GM23338 (cell line): ENCODE results near the gene PTPN6. TPM values are rescaled to one million over a fixed set of nuclear protein-coding genes. Genes with fewer than 3 reads are reported as not detected.

Experiments
- ATAC-seq: fragments of 200-7000 bp; cut with Tn5 transposase; 3 replicates; pipeline ENCODE4 v1.9.1; 2020
- DNase-seq: peaks from one replicate; pipeline ENCODE4 v3.0.0-alpha.2; 2015; ENCODE audit warnings: low spot score
- H2AFZ ChIP-seq: fragments of 200-600 bp; sonication (generic); 2 replicates; pipeline ENCODE4 v1.8.0; 2016; ENCODE audit warnings: antibody characterized with exemption, mild to moderate bottlenecking, moderate library complexity
- H3F3A ChIP-seq: fragments of 200-600 bp; sonication (generic); replicated peaks from 2 replicates; pipeline ENCODE4 v1.8.0; 2017; ENCODE audit warnings: antibody characterized with exemption, mixed run types, low read depth
- H3K27ac ChIP-seq: fragments of 200-600 bp; sonication (generic); 2 replicates; pipeline ENCODE4 v1.6.1; 2016; ENCODE audit warnings: low read depth
- H3K27me3 ChIP-seq: fragments of 200-600 bp; sonication (generic); 2 replicates; pipeline ENCODE4 v1.8.0; 2016; ENCODE audit warnings: mild to moderate bottlenecking, mixed run types, moderate library complexity; ENCODE audit not compliant: insufficient read depth
- H3K36me3 ChIP-seq: fragments of 200-600 bp; sonication (generic); 2 replicates; pipeline ENCODE4 v1.8.0; 2016; ENCODE audit warnings: mild to moderate bottlenecking; ENCODE audit not compliant: insufficient read depth
- H3K4me1 ChIP-seq: fragments of 200-600 bp; sonication (generic); 2 replicates; pipeline ENCODE4 v1.8.0; 2016; ENCODE audit warnings: mild to moderate bottlenecking, moderate library complexity; ENCODE audit not compliant: insufficient read depth
- H3K4me2 ChIP-seq: fragments of 200-600 bp; sonication (generic); 2 replicates; pipeline ENCODE4 v1.7.1; 2017; ENCODE audit warnings: mixed run types
- H3K4me3 ChIP-seq: fragments of 200-600 bp; sonication (generic); 2 replicates; pipeline ENCODE4 v1.6.1; 2016; ENCODE audit warnings: mixed run types
- H3K79me2 ChIP-seq: fragments of 200-600 bp; sonication (generic); replicated peaks from 2 replicates; pipeline ENCODE4 v1.8.0; 2017; ENCODE audit warnings: mild to moderate bottlenecking; ENCODE audit not compliant: insufficient read depth
- H3K9me2 ChIP-seq: fragments of 200-600 bp; sonication (generic); 2 replicates; pipeline ENCODE4 v1.8.0; 2017; ENCODE audit not compliant: insufficient read depth
- H4K20me1 ChIP-seq: fragments of 200-600 bp; sonication (generic); replicated peaks from 2 replicates; pipeline ENCODE4 v1.8.0; 2017; ENCODE audit warnings: mild to moderate bottlenecking; ENCODE audit not compliant: insufficient read depth
- H3K27ac Mint-ChIP-seq: 2 replicates; pipeline ENCODE4 v1.8.0; 2020; ENCODE audit warnings: inconsistent platforms, mild to moderate bottlenecking, moderate library complexity, mixed read lengths
- H3K27me3 Mint-ChIP-seq: 3 replicates; pipeline ENCODE4 v1.8.0; 2022; ENCODE audit warnings: low read depth, mild to moderate bottlenecking, moderate library complexity, mixed read lengths, inconsistent platforms; ENCODE audit not compliant: insufficient read depth, poor library complexity
- H3K36me3 Mint-ChIP-seq: 3 replicates; pipeline ENCODE4 v1.8.0; 2021; ENCODE audit warnings: low read depth, mild to moderate bottlenecking, inconsistent platforms, moderate library complexity, mixed read lengths
- H3K4me1 Mint-ChIP-seq: 3 replicates; pipeline ENCODE4 v1.8.0; 2020; ENCODE audit warnings: mild to moderate bottlenecking, inconsistent platforms, mixed read lengths
- H3K4me3 Mint-ChIP-seq: 3 replicates; pipeline ENCODE4 v1.8.0; 2021; ENCODE audit warnings: moderate library complexity, mild to moderate bottlenecking, inconsistent platforms, mixed read lengths
- H3K9me3 Mint-ChIP-seq: 3 replicates; pipeline ENCODE4 v1.8.0; 2020; ENCODE audit warnings: moderate library complexity, mild to moderate bottlenecking, inconsistent platforms, mixed read lengths
- CREB1 ChIP-seq: fragments of 250-450 bp; sonication (Bioruptor Pico); IDR thresholded peaks from 2 replicates; pipeline ENCODE4 v1.5.0; 2020; ENCODE audit warnings: low read depth, mild to moderate bottlenecking, moderate library complexity
- EZH2 ChIP-seq: fragments of 200-600 bp; sonication (generic); IDR thresholded peaks from one replicate; pipeline ENCODE4 v1.8.0; 2017; ENCODE audit warnings: antibody characterized with exemption, mild to moderate bottlenecking, low read depth; ENCODE audit not compliant: unreplicated experiment
- EZH2phosphoT487 ChIP-seq: fragments of 200-600 bp; sonication (generic); IDR thresholded peaks from one replicate; pipeline ENCODE4 v1.8.1; 2018; ENCODE audit warnings: antibody characterized with exemption; ENCODE audit not compliant: unreplicated experiment
- JUNB ChIP-seq: IDR thresholded peaks from one replicate; pipeline ENCODE4 v1.6.1; 2016; ENCODE audit warnings: antibody characterized with exemption; ENCODE audit not compliant: unreplicated experiment
- NANOG ChIP-seq: IDR thresholded peaks from 2 replicates; pipeline ENCODE4 v1.6.1; 2016; ENCODE audit warnings: antibody characterized with exemption, borderline replicate concordance
- POLR2AphosphoS5 ChIP-seq: IDR thresholded peaks from 2 replicates; pipeline ENCODE4 v1.6.1; 2016; ENCODE audit warnings: antibody characterized with exemption, low read depth
- STAT1 ChIP-seq: IDR thresholded peaks from one replicate; pipeline ENCODE4 v1.6.1; 2016; ENCODE audit warnings: antibody characterized with exemption; ENCODE audit not compliant: unreplicated experiment
- ZNF114 ChIP-seq: fragments of 250-450 bp; sonication (Bioruptor Pico); IDR thresholded peaks from 2 replicates; pipeline ENCODE4 v1.5.0; 2020; ENCODE audit warnings: mild to moderate bottlenecking, moderate library complexity
- ZNF331 ChIP-seq: fragments of 250-450 bp; sonication (Bioruptor Pico); IDR thresholded peaks from 2 replicates; pipeline ENCODE4 v1.5.0; 2020; ENCODE audit warnings: low read depth, mild to moderate bottlenecking, moderate library complexity
- polyA plus RNA-seq: library from polyadenylated mRNA; unstranded; fragments of >200 nt; fragmentation: Nextera tagmentation; extraction: Ambion mirVana; gene quantifications from 2 replicates; pipeline ENCODE4 v1.2.1, GENCODE V29; 2016
- total RNA-seq: library from RNA; depleted of rRNA; stranded (reverse); fragments of >200 nt; shearing (Covaris generic); gene quantifications from 2 replicates; pipeline ENCODE4 v1.2.3, GENCODE V29; 2014
- TF ChIP-seq, protein P1 (sequence below), 2 experiments: fragments of 200-600 bp in 1 of 2; sonication (generic) in 1 of 2; conservative IDR thresholded peaks; 2 replicates each; pipeline versions ENCODE4 v1.5.1 to v1.6.1; 2016 to 2017; ENCODE audit warnings: antibody characterized with exemption in 2 of 2, low read depth in 2 of 2, mild to moderate bottlenecking in 2 of 2, moderate library complexity in 1 of 2
- TF ChIP-seq, protein P2 (sequence below): IDR thresholded peaks from one replicate; pipeline ENCODE4 v1.6.1; 2018; ENCODE audit warnings: antibody characterized with exemption; ENCODE audit not compliant: unreplicated experiment
- TF ChIP-seq, protein P3 (sequence below): IDR thresholded peaks from 2 replicates; pipeline ENCODE4 v1.6.1; 2016; ENCODE audit warnings: antibody characterized with exemption
- TF ChIP-seq, protein P4 (sequence below): fragments of 250-450 bp; sonication (Bioruptor Pico); IDR thresholded peaks from 2 replicates; pipeline ENCODE4 v1.5.0; 2020; ENCODE audit warnings: mild to moderate bottlenecking, moderate library complexity

PTPN6 gene
- total and polyA plus RNA-seq, 2 experiments from 2014 or later, result 25.3 to 35.4 TPM

DNA sequence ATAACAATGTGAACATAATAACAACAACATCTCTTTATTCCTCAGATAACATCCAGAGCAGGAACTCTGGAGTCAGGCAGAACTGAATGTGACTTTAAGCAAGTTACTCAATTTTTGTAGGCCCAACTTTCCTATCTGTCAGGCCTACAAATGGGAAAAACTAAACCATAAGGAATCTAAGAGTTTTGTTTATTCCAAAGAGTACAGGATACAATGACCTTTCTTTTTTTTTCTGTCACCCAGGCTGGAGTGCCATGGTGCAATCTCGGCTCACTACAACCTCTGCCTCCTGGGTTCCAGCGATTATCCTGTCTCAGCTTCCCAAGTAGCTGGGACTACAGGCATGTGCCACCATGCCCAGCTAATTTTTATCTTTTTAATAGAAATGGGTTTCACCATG is 57.7 kb downstream of the PTPN6 start:
- Histone ChIP-seq H3K27me3 (no peaks in the 10 kb centered on the region), H3K36me3 (no peaks in the 10 kb centered on the region; the same call in 1 of the 2 replicates), H3K4me2 (no peak overlapping the region), H3K27ac (no peak overlapping the region), H3K79me2 (peaks cover 31% of the 10 kb centered on the region; the same call in 1 of the 2 replicates), H2AFZ (no peak overlapping the region), H3K9me2 (no peaks in the 10 kb centered on the region), H3K4me1 (no peaks in the 10 kb centered on the region), H3K4me3 (no peak overlapping the region), H3F3A (no peaks in the 10 kb centered on the region), H4K20me1 (peaks cover 25% of the 10 kb centered on the region; the same call in 1 of the 2 replicates)
- H3K36me3 Mint-ChIP-seq, result peaks cover 3% of the 10 kb centered on the region; the same call in 1 of the 3 replicates
- H3K9me3 Mint-ChIP-seq, result no peaks in the 10 kb centered on the region
- no peaks in the 10 kb centered on the region for H3K27me3 Mint-ChIP-seq
- no peak for DNase-seq
- ATAC-seq, result no peak
- H3K4me3 Mint-ChIP-seq, result no peak overlapping the region
- peaks cover 5% of the 10 kb centered on the region; the same call in 1 of the 3 replicates for H3K4me1 Mint-ChIP-seq
- no peak overlapping the region for H3K27ac Mint-ChIP-seq
- TF ChIP-seq CREB1 (CRISPR knock-in tag) (no peak), ZNF331 (CRISPR knock-in tag) (no peak), ZNF114 (no peak), NANOG (no peak), EZH2 (no peak), POLR2AphosphoS5 (no peak), STAT1 (no peak), EZH2phosphoT487 (no peak), JUNB (no peak)
- TF ChIP-seq, protein P1, sequence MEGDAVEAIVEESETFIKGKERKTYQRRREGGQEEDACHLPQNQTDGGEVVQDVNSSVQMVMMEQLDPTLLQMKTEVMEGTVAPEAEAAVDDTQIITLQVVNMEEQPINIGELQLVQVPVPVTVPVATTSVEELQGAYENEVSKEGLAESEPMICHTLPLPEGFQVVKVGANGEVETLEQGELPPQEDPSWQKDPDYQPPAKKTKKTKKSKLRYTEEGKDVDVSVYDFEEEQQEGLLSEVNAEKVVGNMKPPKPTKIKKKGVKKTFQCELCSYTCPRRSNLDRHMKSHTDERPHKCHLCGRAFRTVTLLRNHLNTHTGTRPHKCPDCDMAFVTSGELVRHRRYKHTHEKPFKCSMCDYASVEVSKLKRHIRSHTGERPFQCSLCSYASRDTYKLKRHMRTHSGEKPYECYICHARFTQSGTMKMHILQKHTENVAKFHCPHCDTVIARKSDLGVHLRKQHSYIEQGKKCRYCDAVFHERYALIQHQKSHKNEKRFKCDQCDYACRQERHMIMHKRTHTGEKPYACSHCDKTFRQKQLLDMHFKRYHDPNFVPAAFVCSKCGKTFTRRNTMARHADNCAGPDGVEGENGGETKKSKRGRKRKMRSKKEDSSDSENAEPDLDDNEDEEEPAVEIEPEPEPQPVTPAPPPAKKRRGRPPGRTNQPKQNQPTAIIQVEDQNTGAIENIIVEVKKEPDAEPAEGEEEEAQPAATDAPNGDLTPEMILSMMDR (conservative IDR thresholded peaks at IDR 0.05; ENCODE audit: low read depth in 2 of 2), result no peak
- TF ChIP-seq, protein P2, sequence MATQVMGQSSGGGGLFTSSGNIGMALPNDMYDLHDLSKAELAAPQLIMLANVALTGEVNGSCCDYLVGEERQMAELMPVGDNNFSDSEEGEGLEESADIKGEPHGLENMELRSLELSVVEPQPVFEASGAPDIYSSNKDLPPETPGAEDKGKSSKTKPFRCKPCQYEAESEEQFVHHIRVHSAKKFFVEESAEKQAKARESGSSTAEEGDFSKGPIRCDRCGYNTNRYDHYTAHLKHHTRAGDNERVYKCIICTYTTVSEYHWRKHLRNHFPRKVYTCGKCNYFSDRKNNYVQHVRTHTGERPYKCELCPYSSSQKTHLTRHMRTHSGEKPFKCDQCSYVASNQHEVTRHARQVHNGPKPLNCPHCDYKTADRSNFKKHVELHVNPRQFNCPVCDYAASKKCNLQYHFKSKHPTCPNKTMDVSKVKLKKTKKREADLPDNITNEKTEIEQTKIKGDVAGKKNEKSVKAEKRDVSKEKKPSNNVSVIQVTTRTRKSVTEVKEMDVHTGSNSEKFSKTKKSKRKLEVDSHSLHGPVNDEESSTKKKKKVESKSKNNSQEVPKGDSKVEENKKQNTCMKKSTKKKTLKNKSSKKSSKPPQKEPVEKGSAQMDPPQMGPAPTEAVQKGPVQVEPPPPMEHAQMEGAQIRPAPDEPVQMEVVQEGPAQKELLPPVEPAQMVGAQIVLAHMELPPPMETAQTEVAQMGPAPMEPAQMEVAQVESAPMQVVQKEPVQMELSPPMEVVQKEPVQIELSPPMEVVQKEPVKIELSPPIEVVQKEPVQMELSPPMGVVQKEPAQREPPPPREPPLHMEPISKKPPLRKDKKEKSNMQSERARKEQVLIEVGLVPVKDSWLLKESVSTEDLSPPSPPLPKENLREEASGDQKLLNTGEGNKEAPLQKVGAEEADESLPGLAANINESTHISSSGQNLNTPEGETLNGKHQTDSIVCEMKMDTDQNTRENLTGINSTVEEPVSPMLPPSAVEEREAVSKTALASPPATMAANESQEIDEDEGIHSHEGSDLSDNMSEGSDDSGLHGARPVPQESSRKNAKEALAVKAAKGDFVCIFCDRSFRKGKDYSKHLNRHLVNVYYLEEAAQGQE, result no peak
- TF ChIP-seq, protein P3, sequence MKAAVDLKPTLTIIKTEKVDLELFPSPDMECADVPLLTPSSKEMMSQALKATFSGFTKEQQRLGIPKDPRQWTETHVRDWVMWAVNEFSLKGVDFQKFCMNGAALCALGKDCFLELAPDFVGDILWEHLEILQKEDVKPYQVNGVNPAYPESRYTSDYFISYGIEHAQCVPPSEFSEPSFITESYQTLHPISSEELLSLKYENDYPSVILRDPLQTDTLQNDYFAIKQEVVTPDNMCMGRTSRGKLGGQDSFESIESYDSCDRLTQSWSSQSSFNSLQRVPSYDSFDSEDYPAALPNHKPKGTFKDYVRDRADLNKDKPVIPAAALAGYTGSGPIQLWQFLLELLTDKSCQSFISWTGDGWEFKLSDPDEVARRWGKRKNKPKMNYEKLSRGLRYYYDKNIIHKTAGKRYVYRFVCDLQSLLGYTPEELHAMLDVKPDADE, result no peak
- TF ChIP-seq, protein P4, sequence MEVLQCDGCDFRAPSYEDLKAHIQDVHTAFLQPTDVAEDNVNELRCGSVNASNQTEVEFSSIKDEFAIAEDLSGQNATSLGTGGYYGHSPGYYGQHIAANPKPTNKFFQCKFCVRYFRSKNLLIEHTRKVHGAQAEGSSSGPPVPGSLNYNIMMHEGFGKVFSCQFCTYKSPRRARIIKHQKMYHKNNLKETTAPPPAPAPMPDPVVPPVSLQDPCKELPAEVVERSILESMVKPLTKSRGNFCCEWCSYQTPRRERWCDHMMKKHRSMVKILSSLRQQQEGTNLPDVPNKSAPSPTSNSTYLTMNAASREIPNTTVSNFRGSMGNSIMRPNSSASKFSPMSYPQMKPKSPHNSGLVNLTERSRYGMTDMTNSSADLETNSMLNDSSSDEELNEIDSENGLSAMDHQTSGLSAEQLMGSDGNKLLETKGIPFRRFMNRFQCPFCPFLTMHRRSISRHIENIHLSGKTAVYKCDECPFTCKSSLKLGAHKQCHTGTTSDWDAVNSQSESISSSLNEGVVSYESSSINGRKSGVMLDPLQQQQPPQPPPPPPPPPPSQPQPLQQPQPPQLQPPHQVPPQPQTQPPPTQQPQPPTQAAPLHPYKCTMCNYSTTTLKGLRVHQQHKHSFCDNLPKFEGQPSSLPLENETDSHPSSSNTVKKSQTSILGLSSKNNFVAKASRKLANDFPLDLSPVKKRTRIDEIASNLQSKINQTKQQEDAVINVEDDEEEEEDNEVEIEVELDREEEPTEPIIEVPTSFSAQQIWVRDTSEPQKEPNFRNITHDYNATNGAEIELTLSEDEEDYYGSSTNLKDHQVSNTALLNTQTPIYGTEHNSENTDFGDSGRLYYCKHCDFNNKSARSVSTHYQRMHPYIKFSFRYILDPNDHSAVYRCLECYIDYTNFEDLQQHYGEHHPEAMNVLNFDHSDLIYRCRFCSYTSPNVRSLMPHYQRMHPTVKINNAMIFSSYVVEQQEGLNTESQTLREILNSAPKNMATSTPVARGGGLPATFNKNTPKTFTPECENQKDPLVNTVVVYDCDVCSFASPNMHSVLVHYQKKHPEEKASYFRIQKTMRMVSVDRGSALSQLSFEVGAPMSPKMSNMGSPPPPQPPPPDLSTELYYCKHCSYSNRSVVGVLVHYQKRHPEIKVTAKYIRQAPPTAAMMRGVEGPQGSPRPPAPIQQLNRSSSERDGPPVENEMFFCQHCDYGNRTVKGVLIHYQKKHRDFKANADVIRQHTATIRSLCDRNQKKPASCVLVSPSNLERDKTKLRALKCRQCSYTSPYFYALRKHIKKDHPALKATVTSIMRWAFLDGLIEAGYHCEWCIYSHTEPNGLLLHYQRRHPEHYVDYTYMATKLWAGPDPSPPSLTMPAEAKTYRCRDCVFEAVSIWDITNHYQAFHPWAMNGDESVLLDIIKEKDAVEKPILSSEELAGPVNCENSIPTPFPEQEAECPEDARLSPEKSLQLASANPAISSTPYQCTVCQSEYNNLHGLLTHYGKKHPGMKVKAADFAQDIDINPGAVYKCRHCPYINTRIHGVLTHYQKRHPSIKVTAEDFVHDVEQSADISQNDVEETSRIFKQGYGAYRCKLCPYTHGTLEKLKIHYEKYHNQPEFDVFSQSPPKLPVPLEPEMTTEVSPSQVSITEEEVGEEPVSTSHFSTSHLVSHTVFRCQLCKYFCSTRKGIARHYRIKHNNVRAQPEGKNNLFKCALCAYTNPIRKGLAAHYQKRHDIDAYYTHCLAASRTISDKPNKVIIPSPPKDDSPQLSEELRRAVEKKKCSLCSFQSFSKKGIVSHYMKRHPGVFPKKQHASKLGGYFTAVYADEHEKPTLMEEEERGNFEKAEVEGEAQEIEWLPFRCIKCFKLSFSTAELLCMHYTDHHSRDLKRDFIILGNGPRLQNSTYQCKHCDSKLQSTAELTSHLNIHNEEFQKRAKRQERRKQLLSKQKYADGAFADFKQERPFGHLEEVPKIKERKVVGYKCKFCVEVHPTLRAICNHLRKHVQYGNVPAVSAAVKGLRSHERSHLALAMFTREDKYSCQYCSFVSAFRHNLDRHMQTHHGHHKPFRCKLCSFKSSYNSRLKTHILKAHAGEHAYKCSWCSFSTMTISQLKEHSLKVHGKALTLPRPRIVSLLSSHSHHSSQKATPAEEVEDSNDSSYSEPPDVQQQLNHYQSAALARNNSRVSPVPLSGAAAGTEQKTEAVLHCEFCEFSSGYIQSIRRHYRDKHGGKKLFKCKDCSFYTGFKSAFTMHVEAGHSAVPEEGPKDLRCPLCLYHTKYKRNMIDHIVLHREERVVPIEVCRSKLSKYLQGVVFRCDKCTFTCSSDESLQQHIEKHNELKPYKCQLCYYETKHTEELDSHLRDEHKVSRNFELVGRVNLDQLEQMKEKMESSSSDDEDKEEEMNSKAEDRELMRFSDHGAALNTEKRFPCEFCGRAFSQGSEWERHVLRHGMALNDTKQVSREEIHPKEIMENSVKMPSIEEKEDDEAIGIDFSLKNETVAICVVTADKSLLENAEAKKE (CRISPR knock-in tag), result no peak
